Stimulated activated CD4-positive, alpha-beta T cell treated with anti-CD3 and anti-CD28 coated beads, Interleukin-4, amount 100 ng/mL, for 4 hours (primary cell): ENCODE measurements around the gene CDNF.
"Not testable (repeated sequence)": the region's sequence is repeated elsewhere in the genome, so short reads cannot be mapped to it uniquely, and the experiment has no call there.

ENCODE experiments used
- DNase-seq, 2 experiments: peaks; one replicate each; pipeline ENCODE4 v3.0.0-alpha.2; 2020

Gene CDNF

DNA sequence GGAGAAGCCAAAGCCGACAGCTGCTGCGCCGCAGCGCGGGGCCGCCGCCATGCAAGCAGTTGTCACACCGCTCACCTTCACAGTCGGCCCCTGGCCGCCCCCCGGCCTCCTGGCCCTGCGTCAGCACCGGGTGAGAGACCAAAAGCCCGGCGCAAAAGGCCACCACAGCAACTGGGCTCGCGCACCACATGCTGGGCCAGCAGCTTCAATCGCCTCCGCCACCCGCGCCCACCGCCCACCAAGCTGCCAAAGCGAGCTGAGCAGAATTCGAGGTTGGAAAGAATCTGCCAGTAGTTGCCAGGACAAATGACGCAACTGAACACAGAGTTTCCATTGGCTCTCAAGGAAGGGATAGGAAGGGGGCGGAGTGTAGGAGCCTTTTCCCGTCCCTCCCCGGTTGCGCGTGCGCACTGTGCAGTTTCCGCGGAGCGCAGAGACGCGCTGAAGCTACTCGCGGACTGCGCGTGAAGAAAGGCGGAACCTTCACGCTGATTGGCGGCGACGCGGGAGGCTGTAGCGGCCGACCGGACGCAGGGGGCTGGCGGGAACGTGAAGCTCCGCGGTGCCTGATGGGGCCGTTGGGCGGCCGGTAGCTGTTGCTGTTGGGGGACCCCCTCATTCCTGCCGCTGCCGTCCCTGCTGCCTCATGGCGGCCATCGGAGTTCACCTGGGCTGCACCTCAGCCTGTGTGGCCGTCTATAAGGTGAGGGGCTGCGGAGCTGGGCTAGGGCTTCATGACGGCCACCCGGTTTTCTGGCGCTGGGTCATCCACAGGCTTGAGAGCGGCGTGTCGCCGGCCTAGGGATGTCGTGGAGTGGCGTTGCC is at the start of gene CDNF, which contains the start of the genes HSPA14 and MSANTD7:
Gene CDNF, minus strand, starts transcription at position 281 of the 825 bp plus-strand sequence. Its CDS starts 91 bp downstream, at position 190.
Gene HSPA14, plus strand, starts transcription at position 550 of the 825 bp plus-strand sequence. Its CDS starts 97 bp downstream, at position 647.
Gene MSANTD7, plus strand, starts transcription at position 550 of the 825 bp plus-strand sequence. CDS start 3,979 bp downstream, outside the sequence.
- peak; percentile 99 for DNase-seq

DNA sequence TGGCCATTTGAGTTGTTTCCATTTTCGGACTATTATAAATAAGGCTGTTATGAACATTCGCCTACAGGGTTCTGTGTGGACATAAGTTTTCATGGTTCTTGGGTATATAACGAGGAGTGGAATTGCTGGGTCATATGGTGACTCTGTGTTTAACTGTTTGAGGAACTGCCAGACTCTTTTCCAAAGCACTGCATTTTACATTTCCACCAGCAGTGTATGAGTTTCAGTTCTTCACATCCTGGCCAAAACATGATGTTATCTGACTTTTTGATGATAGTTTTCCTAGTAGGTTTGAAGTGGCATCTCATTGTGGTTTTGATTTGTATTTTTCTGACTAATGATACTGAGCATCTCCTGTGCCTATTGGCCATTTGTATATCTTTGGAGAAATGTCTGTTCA is 46.2 kb upstream of the CDNF start:
- no peak for DNase-seq

DNA sequence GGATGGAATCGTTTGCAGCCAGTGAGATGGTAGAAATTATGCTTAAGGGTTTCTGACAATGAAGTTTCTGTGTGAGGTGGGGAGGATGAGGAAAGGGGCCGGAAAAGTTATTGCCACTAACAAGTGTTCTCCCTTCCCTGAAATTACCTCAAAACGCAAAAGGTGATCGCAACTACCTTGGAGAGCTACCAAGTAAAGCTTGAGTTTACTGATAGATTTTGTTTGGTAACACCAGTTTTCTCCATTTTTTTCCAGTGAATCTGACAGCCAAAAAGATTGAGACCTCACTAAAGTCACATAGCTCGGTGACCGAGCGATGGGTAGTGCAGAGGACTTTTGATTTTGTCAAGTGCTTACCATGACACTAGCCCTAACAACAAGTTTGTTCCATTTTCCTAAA is 42.4 kb upstream of the CDNF start:
- no peak for DNase-seq

DNA sequence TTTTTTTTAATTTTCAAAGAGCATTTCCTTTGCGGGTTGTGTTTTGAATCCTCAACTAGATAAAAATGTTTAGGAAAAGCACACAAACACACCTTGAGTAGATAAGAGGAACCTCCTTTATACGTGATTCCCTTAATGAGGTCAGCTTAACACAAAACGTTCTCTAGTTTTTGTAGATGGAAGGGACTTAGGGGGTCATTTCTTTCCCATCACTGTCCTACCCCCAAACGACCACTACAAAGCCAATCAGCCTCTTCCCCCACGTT is 42.0 kb upstream of the CDNF start:
- no peak for DNase-seq

DNA sequence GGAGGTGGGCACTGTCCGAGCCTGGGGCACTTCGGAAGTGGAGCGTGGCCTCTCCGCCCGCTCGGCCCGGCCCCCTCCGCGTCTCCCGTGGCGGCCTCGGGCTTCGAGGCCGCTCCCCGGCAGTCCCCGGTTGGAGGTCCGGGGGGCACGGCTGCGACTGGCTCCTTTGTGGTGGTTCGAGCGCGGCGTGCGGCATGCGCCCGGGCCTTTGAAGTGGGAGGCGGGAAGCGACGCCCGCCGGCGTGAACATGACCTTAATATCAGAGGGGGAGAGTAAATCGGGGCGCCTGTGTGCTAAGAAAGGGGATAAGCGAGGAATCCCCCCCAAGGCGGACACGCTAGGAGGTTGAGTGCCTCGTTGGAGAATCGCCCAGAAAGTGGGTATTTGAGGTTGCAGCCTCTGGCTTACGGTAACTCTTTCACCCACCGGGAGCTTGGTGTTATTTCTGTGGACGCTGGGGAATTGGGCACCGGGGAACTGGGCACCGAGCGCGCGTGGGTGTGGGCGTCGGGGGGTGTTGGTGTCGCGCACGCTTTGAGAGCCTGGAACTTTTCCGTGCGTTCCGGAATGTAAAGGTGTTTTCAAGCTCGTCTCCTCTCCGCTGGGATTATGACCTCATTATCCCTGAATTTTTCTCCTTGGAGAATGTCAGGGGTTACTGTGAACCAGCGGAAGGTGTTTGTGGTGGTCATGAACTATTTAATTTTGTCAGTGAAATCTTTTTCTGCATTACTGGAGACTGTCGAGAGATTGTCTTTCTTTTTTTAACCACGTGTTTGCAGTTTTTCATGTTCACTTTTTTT is 41.5 kb upstream of the CDNF start:
- DNase-seq: peak; percentile 28 to 43

DNA sequence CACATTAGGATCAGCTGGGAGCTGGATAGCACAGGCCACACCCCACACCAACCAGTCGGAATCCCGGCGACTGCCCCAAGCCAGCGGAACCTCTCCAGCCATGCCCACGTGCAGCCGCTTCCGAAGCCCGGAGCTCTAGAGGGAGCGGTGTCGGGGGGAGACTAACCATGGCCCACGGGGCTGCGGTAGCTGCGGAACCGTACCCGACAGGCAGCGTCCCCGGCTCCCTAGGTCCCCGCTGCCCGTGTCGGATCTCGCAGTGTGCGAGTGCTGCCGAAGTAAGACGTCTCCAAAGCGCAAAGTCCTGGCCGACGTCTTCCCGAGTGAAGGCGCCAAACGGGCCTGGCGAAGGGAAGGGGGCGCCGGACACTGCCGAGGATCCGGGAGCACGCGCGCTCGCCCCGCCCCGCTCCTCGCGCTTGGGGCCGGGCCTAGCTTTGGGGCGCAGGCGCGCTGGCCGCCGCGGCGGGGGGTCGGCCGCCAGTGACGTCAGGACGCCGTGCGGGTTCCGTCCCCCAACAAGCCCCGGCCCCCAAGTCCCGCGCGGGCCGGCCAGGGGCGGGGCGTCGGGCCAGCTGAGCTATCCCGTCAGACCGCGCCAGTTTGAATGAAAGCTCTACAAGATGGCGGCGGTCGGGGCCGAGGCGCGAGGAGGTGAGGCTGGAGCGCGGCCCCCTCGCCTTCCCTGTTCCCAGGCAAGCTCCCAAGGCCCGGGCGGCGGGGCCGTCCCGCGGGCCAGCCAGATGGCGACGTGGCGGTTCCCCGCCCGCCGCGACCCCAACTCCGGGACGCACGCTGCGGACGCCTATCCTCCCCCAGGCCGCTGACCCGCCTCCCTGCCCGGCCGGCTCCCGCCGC is 40.7 kb upstream of the CDNF start, which contains the start of gene SUV39H2:
Gene SUV39H2, plus strand, starts transcription at position 601 of the 858 bp plus-strand sequence. Its CDS starts 23 bp downstream, at position 624.
- peak; percentile 92 to 95 for DNase-seq

DNA sequence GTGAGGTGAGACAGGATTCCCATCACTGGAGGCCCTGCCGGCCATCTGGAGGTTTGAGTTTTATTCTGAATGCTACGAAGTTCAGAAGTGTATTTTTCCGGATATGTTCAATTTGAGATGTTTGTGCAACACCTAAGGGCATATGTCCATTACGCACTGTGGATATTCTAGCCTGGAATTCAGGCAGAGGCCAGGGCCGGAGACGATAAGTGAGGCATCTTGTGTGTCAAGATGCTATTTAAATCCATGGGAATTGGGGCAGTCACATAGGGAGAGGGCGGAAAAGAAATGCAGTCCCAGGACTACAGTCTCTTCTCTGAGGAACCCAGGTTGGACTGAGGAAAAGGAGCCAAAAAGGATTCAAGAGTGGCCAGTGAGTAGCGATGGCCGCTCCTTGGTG is 38.9 kb upstream of the CDNF start:
- DNase-seq: no peak

DNA sequence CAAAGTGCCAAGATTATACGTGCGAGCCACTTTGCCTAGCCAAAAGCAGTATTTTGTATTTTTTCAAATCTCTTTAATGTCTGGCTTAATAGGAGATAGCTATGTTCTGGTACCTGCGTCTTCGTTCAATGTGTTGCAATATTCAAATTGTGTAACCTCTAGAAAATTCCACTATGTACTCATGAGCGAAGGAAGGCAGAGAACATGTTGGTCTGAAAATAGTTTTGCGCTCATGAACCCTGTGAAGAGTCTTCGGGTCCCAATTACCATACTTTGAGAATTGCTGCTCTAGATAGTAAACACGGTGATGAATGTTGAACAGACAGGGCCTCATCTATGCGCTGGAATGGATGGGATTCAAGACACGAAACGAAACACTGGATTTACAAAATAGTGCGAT is 38.1 kb upstream of the CDNF start:
- no peak for DNase-seq

DNA sequence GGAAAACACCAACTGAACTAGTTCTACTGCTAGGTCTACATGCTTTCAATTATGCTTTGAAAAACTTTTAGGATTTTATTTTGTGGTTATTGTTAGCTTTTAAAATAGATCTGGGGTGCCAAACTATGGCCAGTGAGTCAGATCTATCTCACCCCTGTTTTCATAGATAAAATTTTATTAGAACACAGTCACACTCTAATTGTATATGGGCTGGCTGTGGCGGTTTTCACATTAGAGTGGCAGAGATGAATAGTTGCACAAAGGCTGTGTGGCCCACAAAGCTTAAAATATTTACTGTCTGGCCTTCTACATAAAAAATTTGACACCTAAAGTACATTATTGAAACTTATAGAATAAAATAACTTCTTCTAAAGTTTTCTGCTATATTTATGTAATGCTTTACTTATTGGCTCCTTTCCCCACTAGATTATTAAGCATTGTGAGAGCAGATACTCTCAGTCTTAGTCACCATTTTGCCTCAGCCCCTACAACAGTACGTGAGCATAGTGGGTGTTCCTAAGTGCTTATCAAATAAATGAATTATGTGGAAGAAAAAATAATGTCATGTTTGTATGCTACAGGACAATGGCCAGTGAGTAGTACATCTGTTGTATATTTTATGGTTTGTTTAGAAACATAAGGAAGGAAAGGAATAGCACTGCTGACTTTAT is 35.4 kb upstream of the CDNF start:
- DNase-seq: no peak

DNA sequence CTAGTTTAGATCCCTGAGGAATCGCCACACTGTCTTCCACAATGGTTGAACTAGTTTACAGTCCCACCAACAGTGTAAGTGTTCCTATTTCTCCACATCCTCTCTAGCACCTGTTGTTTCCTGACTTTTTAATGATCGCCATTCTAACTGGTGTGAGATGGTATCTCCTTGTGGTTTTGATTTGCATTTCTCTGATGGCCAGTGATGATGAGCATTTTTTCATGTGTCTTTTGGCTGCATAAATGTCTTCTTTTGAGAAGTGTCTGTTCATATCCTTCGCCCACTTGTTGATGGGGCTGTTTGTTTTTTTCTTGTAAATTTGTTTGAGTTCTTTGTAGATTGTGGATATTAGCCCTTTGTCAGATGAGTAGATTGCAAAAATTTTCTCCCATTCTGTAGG is 27.0 kb upstream of the CDNF start:
- DNase-seq: not testable (repeated sequence)

DNA sequence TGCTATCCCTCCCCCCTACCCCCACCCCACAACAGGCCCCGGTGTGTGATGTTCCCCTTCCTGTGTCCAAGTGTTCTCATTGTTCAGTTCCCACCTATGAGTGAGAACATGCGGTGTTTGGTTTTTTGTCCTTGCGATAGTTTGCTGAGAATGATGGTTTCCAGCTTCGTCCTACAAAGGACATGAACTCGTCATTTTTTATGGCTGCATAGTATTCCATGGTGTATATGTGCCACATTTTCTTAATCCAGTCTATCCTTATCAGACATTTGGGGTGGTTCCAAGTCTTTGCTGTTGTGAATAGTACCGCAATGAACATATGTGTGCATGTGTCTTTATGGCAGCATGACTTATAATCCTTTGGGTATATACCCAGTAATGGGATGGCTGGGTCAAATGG is 26.6 kb upstream of the CDNF start:
- not testable (repeated sequence) for DNase-seq

DNA sequence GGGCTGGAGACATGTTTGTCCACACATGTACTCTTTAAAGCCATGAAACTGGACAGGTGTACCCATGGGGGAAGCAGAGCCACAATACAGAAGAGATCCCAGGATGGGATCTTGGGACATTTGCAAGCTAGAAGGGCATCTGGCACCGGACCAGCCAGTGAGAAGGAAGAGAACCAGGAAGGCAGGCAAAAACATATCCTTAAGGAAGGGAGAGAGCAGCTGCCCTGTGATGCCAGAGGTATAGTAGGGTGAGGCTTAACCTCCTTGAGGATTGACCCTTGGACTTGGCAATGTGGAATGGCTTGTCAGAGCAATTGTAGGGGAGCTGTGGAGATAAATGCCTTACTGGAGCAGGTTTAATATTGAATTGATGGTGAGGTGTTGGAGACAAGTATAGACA is 23.0 kb upstream of the CDNF start:
- DNase-seq: no peak

DNA sequence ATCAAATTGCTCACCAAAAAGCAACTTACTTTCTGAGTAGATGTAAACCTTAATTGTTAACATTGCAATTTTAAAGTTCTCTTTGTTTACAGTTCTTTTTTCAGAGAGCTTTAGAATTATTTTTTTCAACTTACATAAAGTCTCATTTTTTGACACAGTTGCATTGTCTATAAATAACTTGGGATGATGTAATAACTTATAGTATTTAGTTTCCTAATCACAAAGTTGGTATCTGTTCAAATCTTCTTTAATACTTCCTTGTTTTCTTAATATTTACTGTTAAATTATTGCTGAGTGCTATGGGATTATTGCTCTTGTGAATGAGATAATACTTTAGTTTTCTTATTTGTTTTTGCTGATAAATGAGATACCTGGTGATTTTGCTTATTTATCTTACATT is 21.9 kb upstream of the CDNF start:
- DNase-seq: no peak

DNA sequence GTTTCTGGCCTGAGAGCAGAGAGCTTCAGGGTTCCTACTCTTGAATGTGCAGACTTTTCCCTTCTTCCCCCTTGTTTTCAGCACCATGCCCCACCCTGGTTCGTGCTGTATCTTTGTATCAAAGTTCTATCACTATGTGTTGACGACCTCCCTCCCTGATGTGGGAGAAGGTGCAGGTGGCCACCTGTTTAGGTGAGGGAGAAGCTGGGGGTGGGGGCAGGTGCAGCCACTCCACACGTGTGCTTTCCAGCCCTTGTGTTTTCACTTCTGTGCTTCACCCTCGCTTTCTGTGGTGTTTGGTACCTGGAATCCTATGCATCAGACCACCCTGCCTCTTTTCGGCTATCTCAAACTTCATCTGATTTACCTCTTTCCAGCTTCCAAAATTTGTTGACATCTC is 21.2 kb upstream of the CDNF start:
- DNase-seq: no peak

DNA sequence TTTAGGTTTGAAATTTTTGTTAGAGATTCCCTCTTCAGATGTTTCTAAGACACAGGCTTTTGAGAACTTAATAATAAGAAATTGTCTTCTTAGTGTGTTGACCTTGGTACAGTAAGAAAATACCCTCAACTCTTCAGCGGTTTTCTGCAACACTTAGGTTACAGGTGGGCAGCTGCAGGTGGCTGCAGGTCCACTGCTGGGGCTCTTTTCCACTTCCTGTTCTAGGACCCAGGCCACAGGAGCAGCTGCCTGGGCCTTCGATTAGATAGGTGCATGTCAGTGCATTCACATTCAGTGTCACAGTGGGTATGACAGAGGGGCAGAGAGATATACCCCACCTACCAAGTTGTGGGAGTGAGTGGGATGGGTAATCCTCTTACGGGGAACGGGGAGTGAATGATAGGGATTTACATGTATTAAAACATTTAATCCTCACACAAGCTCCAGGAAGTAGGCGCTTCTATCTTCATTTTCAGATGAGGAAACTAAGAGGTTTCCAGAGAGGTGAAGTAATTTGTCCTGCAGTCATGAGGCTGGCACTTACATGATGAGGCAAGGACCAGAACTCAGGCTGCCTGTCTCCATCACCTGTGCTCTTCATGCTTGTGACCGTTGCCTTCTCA is 20.6 kb upstream of the CDNF start:
- no peak for DNase-seq

DNA sequence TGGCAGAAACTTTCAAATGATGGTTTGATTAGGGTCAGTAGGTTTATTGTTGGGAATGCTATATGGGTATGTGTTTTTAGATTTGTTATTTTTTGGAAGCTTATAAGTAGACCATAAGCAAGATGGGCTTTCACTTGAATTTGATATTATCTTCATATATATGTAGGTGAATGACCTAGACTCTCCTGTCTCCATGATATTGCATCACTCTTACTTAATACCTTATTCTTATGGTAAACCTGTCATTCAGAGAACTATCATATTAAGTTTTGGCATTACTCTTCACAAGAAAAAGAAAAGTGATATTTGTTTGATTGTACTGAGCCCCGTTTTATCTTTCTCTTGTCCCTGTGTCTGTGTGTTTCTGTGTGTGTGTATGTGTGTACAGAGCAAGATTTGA is 17.6 kb upstream of the CDNF start:
- no peak for DNase-seq

DNA sequence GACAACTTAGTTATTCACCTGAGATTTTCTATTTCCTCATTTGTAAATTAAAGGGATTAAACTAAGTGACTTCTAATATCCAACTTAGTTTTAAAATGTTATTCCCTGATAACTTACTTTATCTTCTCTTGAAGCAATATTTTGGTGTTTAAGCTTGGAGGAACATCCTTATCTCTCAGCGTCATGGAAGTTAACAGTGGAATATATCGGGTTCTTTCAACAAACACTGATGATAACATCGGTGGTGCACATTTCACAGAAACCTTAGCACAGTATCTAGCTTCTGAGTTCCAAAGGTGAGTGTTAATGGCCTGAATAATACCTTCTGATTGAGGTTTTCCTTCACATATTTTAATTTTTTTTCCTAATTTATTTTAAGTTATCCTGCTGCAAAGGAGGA is 14.4 kb upstream of the CDNF start:
- DNase-seq: no peak

DNA sequence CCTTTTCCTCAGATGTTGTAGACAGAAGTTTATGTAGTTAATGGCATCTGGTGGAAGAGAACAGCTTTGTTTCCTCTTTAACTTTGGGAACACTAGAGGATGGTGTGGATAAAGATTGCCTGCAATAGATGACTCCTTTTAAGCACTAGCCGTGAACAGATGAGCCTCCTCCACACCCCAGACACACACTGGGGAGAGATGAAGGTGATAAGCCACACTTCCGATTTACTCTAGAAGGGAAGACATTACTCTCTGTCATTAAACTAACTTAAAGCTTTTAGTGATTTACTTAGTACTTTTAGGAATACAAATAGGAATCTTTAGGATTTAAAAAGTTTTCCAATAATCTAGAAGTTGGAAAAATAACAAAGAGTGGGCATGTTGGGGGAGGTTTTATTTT is 7.1 kb upstream of the CDNF start:
- DNase-seq: no peak

DNA sequence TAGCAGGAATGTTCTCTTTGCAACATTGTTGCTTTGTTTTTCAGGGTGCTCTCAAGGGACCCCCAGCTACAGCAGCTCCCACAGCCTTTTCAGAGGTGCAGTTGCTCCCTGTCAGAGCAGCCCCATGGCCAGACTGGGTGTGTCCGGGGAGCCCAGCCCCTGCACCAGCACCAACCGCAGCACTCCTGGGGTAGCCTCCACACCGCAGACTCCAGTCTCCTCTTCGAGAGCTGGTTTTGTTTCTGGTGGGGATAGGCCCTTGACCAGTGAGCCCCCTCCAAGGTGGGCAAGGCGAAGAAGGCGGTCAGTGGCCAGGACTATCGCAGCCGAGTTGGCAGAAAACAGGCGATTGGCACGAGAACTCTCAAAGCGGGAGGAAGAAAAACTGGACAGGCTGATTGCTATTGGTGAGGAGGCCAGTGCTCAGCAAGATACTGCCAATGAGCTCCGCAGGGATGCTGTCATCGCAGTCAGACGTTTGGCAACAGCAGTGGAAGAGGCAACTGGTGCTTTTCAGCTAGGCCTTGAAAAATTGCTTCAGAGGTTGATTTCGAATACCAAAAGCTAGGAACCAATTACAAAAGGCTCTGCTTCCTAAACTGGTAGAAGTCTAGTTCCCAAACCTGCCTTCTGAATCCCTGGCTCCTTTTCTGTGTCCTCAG is 5.6 kb upstream of the CDNF start:
- no peak for DNase-seq

DNA sequence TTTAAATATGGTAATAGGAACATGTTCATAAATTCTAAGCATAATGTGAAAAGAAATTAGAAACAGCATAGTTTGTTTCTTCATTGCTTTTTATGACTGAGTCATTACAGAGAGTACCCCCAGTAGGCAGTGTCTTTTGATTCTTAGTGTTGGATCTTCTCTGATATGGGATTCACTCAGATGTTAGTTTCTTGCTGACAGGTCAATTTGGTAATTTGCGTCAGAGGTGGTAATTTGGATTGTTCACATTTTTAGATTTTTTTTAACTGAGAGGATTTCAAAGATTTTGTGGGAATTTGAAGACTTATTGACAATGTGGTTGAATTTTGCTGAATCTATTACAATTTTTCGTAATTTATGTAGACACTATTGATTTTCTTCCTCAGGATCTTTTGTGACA is 2.3 kb upstream of the CDNF start:
- DNase-seq: no peak

DNA sequence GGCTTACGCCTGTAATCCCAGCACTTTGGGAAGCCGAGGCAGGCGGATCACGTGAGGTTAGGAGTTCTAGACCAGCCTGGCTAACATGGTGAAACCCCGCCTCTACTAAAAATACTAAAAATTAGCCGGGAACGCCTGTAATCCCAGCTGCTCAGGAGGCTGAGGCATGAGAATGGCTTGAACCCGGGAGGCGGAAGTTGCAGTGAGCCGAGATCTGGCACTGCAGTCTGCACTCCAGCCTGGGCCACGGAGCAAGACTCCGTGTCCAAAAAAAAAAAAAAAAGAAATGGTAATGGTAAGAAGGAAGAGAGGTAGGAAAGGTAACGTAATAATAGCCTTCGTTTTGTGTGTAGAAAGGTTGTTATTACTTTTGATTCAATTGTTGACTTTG is 1.5 kb upstream of the CDNF start:
- DNase-seq: no peak
